Neural cell (in vitro differentiated cells): Measurements from ENCODE around the gene BMERB1.

Experiments used
- EP300 ChIP-seq: fragments of 450-650 bp; conservative IDR thresholded peaks from 2 replicates; pipeline ENCODE4 v1.6.1; 2014; ENCODE audit warnings: antibody characterized with exemption, mild to moderate bottlenecking, moderate library complexity; ENCODE audit not compliant: poor library complexity, severe bottlenecking
- EZH2 ChIP-seq: fragments of 200-600, 300-800 bp; shearing (Covaris generic), sonication (generic); IDR thresholded peaks from 2 replicates; pipeline ENCODE4 v1.6.1; 2014; ENCODE audit warnings: antibody characterized with exemption, low read length, borderline replicate concordance, mild to moderate bottlenecking; ENCODE audit not compliant: insufficient read depth, poor library complexity, severe bottlenecking
- MXI1 ChIP-seq: fragments of 450-650 bp; conservative IDR thresholded peaks from 2 replicates; pipeline ENCODE4 v1.6.1; 2014; ENCODE audit warnings: antibody characterized with exemption, mild to moderate bottlenecking; ENCODE audit not compliant: poor library complexity, severe bottlenecking
- POLR2AphosphoS5 ChIP-seq: IDR thresholded peaks from 2 replicates; pipeline ENCODE4 v1.6.1; 2012
- RAD21 ChIP-seq: fragments of 450-650 bp; conservative IDR thresholded peaks from 2 replicates; pipeline ENCODE4 v1.6.1; 2014; ENCODE audit warnings: antibody characterized with exemption, mild to moderate bottlenecking, moderate library complexity
- SMC3 ChIP-seq: fragments of 450-650 bp; conservative IDR thresholded peaks from 2 replicates; pipeline ENCODE4 v1.6.1; 2014; ENCODE audit warnings: antibody characterized with exemption, mild to moderate bottlenecking, moderate library complexity; ENCODE audit not compliant: poor library complexity
- TAF1 ChIP-seq: IDR thresholded peaks from 2 replicates; pipeline ENCODE4 v1.6.1; 2012; ENCODE audit warnings: low read depth
- TF ChIP-seq, protein P1 (sequence below): fragments of 450-650 bp; IDR thresholded peaks from 2 replicates; pipeline ENCODE4 v1.5.1; 2014; ENCODE audit warnings: antibody characterized with exemption, mild to moderate bottlenecking, moderate library complexity; ENCODE audit not compliant: poor library complexity, severe bottlenecking
- TF ChIP-seq, protein P2 (sequence below): IDR thresholded peaks from 2 replicates; pipeline ENCODE4 v1.6.1; 2012; ENCODE audit warnings: borderline replicate concordance

DNA sequence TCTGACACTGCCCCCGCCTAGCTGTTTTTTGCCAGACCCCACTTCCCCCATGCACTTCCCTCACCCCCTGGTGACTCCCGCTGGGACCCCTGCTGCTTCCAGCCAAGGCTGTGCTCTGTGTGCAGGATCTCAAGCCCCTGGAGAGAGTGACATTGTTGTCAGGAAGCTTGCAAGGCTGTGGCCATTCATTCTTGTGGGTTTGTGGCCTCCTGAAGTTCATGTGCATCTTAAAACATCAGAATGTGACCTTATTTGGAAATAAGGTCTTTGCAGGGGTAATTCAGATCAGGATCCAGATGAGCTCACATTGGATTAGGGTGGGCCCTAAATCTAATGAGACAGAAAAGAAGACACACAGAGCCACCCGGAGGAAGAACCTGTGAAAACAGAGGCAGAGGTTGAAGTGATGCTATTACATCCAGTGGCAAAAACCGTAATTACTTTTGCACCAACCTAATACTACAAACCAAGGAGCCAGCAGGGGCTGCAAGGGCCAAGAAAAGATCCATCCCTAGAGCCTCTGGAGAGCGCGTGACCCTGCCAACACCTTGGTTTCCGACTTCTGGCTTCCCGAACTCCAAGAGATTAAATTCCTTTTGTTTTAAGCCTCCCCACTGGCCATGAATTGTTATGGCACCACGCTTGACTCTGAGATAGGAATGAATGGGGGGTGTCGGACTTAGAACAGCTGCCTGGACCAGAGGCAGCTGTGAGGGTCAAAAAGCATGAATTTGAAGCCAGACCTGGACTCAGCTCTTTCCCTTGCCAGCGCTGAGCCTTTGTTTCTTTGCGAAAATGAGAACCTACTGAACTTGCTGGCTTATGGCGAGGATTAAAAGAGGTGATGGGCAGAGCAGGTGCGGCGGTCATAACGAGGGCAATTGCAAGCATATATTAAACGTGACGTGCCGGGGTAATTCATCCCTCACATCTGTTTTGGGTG lies 75.5 kb downstream of the BMERB1 start:
- TF ChIP-seq, protein P1, sequence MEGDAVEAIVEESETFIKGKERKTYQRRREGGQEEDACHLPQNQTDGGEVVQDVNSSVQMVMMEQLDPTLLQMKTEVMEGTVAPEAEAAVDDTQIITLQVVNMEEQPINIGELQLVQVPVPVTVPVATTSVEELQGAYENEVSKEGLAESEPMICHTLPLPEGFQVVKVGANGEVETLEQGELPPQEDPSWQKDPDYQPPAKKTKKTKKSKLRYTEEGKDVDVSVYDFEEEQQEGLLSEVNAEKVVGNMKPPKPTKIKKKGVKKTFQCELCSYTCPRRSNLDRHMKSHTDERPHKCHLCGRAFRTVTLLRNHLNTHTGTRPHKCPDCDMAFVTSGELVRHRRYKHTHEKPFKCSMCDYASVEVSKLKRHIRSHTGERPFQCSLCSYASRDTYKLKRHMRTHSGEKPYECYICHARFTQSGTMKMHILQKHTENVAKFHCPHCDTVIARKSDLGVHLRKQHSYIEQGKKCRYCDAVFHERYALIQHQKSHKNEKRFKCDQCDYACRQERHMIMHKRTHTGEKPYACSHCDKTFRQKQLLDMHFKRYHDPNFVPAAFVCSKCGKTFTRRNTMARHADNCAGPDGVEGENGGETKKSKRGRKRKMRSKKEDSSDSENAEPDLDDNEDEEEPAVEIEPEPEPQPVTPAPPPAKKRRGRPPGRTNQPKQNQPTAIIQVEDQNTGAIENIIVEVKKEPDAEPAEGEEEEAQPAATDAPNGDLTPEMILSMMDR: no peak
- TF ChIP-seq POLR2AphosphoS5 (no peak), TAF1 (no peak), EP300 (no peak), EZH2 (no peak), MXI1 (no peak), RAD21 (no peak), SMC3 (no peak)
- TF ChIP-seq, protein P2, sequence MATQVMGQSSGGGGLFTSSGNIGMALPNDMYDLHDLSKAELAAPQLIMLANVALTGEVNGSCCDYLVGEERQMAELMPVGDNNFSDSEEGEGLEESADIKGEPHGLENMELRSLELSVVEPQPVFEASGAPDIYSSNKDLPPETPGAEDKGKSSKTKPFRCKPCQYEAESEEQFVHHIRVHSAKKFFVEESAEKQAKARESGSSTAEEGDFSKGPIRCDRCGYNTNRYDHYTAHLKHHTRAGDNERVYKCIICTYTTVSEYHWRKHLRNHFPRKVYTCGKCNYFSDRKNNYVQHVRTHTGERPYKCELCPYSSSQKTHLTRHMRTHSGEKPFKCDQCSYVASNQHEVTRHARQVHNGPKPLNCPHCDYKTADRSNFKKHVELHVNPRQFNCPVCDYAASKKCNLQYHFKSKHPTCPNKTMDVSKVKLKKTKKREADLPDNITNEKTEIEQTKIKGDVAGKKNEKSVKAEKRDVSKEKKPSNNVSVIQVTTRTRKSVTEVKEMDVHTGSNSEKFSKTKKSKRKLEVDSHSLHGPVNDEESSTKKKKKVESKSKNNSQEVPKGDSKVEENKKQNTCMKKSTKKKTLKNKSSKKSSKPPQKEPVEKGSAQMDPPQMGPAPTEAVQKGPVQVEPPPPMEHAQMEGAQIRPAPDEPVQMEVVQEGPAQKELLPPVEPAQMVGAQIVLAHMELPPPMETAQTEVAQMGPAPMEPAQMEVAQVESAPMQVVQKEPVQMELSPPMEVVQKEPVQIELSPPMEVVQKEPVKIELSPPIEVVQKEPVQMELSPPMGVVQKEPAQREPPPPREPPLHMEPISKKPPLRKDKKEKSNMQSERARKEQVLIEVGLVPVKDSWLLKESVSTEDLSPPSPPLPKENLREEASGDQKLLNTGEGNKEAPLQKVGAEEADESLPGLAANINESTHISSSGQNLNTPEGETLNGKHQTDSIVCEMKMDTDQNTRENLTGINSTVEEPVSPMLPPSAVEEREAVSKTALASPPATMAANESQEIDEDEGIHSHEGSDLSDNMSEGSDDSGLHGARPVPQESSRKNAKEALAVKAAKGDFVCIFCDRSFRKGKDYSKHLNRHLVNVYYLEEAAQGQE: no peak
